H1 (cell line): ENCODE results near the gene PTPRT. TPM values are rescaled to one million over a fixed set of nuclear protein-coding genes. Genes with fewer than 3 reads are reported as not detected.

Experiments used
- CBX8 ChIP-seq: fragments of 300-800, 300-1000 bp; sonication (generic); IDR thresholded peaks from 2 replicates; pipeline ENCODE4 v1.7.1; 2016; ENCODE audit warnings: low read depth, low read length, borderline replicate concordance
- GTF2F1 ChIP-seq: IDR thresholded peaks from 2 replicates; pipeline ENCODE4 v1.6.1; 2012; ENCODE audit warnings: low read depth, low read length, improper control_type of control experiment, borderline replicate concordance
- KDM4A ChIP-seq: IDR thresholded peaks from one replicate; pipeline ENCODE4 v1.7.1; 2012; ENCODE audit warnings: low read depth, mild to moderate bottlenecking, moderate library complexity, low read length, inconsistent platforms; ENCODE audit not compliant: severe bottlenecking
- POLR2A ChIP-seq, 2 experiments: IDR thresholded peaks; 1 replicate in 1 of 2; 2 replicates in 1 of 2; pipeline ENCODE4 v1.6.1; 2011; ENCODE audit warnings: low read depth in 2 of 2, low read length in 2 of 2, mild to moderate bottlenecking in 2 of 2; ENCODE audit errors: control extremely low read depth in 1 of 2
- RNF2 ChIP-seq: fragments of 200-900, 300-1000 bp; sonication (generic); IDR thresholded peaks from 2 replicates; pipeline ENCODE4 v1.7.1; 2016; ENCODE audit warnings: borderline replicate concordance, low read depth, mild to moderate bottlenecking, antibody characterized with exemption, low read length; ENCODE audit not compliant: poor library complexity, severe bottlenecking; ENCODE audit errors: missing control alignments
- RXRA ChIP-seq: IDR thresholded peaks from 2 replicates; pipeline ENCODE4 v1.6.1; 2011; ENCODE audit warnings: low read depth, mild to moderate bottlenecking, low read length, moderate library complexity; ENCODE audit not compliant: insufficient read depth
- SP4 ChIP-seq: IDR thresholded peaks from 2 replicates; pipeline ENCODE4 v1.6.1; 2012; ENCODE audit warnings: low read length, inconsistent platforms
- TEAD4 ChIP-seq: IDR thresholded peaks from 2 replicates; pipeline ENCODE4 v1.6.1; 2012; ENCODE audit warnings: low read depth, low read length, inconsistent platforms, mixed read lengths
- YY1 ChIP-seq: IDR thresholded peaks from 2 replicates; pipeline ENCODE4 v1.6.1; 2011; ENCODE audit warnings: low read depth, mild to moderate bottlenecking, low read length
- polyA plus RNA-seq, 7 experiments: library from polyadenylated mRNA; depleted of rRNA in 3 of 7; stranded (reverse) in 5 of 7; unstranded in 2 of 7; fragments of >200 nt in 5 of 7; fragments of 200-250 nt in 2 of 7; gene quantifications; 1 replicate in 5 of 7; 2 replicates in 1 of 7; 4 replicates in 1 of 7; pipeline versions ENCODE4 v1.2.1 to v1.2.3, GENCODE V29; 2011 to 2013; ENCODE audit warnings: missing spikeins in 2 of 7, mixed read lengths in 2 of 7
- total RNA-seq: library from RNA; stranded (reverse); fragmentation: NEBNext Ultra II Directional; extraction: Animal tissue kit (Norgen Biotek cat#: 25700); gene quantifications from 2 replicates; pipeline ENCODE4 v1.2.1, GENCODE V29; 2021
- TF ChIP-seq, protein P1 (sequence below): fragments of 300-600 bp; sonication (generic); IDR thresholded peaks from 2 replicates; pipeline ENCODE4 v1.7.1; 2012; ENCODE audit warnings: low read length, moderate library complexity, mild to moderate bottlenecking, inconsistent platforms; ENCODE audit not compliant: insufficient replicate concordance

PTPRT gene
- total and polyA plus RNA-seq, 2 of the 8 experiments (the other 6 are each of a cell fraction or from before 2014, with no cell fraction given) = 0.33 to 1.8 TPM

- TF ChIP-seq, protein P1, sequence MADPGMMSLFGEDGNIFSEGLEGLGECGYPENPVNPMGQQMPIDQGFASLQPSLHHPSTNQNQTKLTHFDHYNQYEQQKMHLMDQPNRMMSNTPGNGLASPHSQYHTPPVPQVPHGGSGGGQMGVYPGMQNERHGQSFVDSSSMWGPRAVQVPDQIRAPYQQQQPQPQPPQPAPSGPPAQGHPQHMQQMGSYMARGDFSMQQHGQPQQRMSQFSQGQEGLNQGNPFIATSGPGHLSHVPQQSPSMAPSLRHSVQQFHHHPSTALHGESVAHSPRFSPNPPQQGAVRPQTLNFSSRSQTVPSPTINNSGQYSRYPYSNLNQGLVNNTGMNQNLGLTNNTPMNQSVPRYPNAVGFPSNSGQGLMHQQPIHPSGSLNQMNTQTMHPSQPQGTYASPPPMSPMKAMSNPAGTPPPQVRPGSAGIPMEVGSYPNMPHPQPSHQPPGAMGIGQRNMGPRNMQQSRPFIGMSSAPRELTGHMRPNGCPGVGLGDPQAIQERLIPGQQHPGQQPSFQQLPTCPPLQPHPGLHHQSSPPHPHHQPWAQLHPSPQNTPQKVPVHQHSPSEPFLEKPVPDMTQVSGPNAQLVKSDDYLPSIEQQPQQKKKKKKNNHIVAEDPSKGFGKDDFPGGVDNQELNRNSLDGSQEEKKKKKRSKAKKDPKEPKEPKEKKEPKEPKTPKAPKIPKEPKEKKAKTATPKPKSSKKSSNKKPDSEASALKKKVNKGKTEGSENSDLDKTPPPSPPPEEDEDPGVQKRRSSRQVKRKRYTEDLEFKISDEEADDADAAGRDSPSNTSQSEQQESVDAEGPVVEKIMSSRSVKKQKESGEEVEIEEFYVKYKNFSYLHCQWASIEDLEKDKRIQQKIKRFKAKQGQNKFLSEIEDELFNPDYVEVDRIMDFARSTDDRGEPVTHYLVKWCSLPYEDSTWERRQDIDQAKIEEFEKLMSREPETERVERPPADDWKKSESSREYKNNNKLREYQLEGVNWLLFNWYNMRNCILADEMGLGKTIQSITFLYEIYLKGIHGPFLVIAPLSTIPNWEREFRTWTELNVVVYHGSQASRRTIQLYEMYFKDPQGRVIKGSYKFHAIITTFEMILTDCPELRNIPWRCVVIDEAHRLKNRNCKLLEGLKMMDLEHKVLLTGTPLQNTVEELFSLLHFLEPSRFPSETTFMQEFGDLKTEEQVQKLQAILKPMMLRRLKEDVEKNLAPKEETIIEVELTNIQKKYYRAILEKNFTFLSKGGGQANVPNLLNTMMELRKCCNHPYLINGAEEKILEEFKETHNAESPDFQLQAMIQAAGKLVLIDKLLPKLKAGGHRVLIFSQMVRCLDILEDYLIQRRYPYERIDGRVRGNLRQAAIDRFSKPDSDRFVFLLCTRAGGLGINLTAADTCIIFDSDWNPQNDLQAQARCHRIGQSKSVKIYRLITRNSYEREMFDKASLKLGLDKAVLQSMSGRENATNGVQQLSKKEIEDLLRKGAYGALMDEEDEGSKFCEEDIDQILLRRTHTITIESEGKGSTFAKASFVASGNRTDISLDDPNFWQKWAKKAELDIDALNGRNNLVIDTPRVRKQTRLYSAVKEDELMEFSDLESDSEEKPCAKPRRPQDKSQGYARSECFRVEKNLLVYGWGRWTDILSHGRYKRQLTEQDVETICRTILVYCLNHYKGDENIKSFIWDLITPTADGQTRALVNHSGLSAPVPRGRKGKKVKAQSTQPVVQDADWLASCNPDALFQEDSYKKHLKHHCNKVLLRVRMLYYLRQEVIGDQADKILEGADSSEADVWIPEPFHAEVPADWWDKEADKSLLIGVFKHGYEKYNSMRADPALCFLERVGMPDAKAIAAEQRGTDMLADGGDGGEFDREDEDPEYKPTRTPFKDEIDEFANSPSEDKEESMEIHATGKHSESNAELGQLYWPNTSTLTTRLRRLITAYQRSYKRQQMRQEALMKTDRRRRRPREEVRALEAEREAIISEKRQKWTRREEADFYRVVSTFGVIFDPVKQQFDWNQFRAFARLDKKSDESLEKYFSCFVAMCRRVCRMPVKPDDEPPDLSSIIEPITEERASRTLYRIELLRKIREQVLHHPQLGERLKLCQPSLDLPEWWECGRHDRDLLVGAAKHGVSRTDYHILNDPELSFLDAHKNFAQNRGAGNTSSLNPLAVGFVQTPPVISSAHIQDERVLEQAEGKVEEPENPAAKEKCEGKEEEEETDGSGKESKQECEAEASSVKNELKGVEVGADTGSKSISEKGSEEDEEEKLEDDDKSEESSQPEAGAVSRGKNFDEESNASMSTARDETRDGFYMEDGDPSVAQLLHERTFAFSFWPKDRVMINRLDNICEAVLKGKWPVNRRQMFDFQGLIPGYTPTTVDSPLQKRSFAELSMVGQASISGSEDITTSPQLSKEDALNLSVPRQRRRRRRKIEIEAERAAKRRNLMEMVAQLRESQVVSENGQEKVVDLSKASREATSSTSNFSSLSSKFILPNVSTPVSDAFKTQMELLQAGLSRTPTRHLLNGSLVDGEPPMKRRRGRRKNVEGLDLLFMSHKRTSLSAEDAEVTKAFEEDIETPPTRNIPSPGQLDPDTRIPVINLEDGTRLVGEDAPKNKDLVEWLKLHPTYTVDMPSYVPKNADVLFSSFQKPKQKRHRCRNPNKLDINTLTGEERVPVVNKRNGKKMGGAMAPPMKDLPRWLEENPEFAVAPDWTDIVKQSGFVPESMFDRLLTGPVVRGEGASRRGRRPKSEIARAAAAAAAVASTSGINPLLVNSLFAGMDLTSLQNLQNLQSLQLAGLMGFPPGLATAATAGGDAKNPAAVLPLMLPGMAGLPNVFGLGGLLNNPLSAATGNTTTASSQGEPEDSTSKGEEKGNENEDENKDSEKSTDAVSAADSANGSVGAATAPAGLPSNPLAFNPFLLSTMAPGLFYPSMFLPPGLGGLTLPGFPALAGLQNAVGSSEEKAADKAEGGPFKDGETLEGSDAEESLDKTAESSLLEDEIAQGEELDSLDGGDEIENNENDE = no peak
- TF ChIP-seq RXRA = no peak
- no peak for TF ChIP-seq TEAD4
- TF ChIP-seq SP4 = no peak
- TF ChIP-seq POLR2A (IDR thresholded peaks at IDR 0.05; ENCODE audit: control extremely low read depth in 1 of 2, low read depth in 2 of 2, low read length in 2 of 2) = no peak
- TF ChIP-seq YY1 = no peak
- no peak for TF ChIP-seq GTF2F1
- no peak for TF ChIP-seq CBX8
- no peak for TF ChIP-seq RNF2
- no peak for TF ChIP-seq KDM4A
These were observed 715.1 kb downstream of the PTPRT start (continued) for GRCh38 chr20:42474646-42475045.
